ENCODE results near the gene SLC25A44.

SLC25A44 gene

GRCh38 chr1:156242738-156243137, 48.8 kb downstream of the SLC25A44 start:
- POLR2A ChIA-PET = interaction anchor here (0.6 to 1.2 kb wide), 2 partner anchors 9 to 36 kb away, joined by 4 read pairs; no protein-coding TSS in a partner anchor

GRCh38 chr1:156244126-156244525, 50.2 kb downstream of the SLC25A44 start:
- DNase-seq (ENCODE audit: extremely low spot score) = no peak
- ChIA-PET CTCF (interaction anchor here (4.8 kb wide), 1 partner anchor 19 kb away, joined by 34 read pairs; no protein-coding TSS in a partner anchor), POLR2A (no interaction called here)
- TF ChIP-seq, protein P1, sequence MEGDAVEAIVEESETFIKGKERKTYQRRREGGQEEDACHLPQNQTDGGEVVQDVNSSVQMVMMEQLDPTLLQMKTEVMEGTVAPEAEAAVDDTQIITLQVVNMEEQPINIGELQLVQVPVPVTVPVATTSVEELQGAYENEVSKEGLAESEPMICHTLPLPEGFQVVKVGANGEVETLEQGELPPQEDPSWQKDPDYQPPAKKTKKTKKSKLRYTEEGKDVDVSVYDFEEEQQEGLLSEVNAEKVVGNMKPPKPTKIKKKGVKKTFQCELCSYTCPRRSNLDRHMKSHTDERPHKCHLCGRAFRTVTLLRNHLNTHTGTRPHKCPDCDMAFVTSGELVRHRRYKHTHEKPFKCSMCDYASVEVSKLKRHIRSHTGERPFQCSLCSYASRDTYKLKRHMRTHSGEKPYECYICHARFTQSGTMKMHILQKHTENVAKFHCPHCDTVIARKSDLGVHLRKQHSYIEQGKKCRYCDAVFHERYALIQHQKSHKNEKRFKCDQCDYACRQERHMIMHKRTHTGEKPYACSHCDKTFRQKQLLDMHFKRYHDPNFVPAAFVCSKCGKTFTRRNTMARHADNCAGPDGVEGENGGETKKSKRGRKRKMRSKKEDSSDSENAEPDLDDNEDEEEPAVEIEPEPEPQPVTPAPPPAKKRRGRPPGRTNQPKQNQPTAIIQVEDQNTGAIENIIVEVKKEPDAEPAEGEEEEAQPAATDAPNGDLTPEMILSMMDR (IDR thresholded peaks at IDR 0.05; ENCODE audit: control extremely low read depth, extremely low read depth, low read depth, missing control alignments) = no peak

More at GRCh38 chr1:156242738-156243137, 48.8 kb downstream of the SLC25A44 start:
- TF ChIP-seq, protein P1 (IDR thresholded peaks at IDR 0.05; ENCODE audit: control extremely low read depth, extremely low read depth, low read depth, missing control alignments) = no peak
- DNase-seq (ENCODE audit: extremely low spot score) = no peak
- CTCF ChIA-PET = interaction anchor here (1.7 to 1.8 kb wide), 3 partner anchors 9 to 18 kb away, joined by 4 to 7 read pairs (median 5); no protein-coding TSS in a partner anchor

DNA sequence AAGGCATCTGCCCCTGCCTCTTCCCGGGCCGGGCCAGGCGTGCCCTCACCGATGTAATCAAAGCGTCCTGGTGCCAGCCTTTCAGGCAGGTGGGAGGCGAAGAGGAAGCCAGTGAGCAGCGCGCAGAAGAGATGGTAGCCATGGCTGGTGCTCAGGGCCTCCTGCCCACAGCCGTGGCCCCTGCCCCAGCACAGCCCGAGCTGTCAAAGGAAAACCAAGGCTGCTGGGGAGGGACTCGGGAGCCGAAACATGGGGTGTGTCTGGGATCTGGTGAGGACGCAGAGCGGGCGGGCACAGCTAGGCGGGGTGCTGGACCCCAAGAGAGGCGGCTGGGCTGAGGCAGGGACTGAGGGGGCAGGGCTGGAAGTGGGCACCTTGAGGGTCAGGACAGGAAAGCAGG, 50.8 kb downstream of the SLC25A44 start:
- DNase-seq (ENCODE audit: extremely low spot score) = no peak
- TF ChIP-seq, protein P1 (IDR thresholded peaks at IDR 0.05; ENCODE audit: control extremely low read depth, extremely low read depth, low read depth, missing control alignments) = no peak
- CTCF ChIA-PET = interaction anchor here (4.8 kb wide), 1 partner anchor 19 kb away, joined by 34 read pairs; no protein-coding TSS in a partner anchor
- POLR2A ChIA-PET = no interaction called here

GRCh38 chr1:156245451-156246232, 51.7 kb downstream of the SLC25A44 start:
- TF ChIP-seq, protein P1 (IDR thresholded peaks at IDR 0.05; ENCODE audit: control extremely low read depth, extremely low read depth, low read depth, missing control alignments) = no peak
- DNase-seq (ENCODE audit: extremely low spot score) = peak; percentile 67
- CTCF ChIA-PET = interaction anchor here (0.8 to 4.8 kb wide), 13 partner anchors 8 to 140 kb away, joined by 3 to 34 read pairs (median 4); no protein-coding TSS in a partner anchor
- POLR2A ChIA-PET = interaction anchor here (0.5 kb wide), 1 partner anchor 10 kb away, joined by 7 read pairs; no protein-coding TSS in a partner anchor

DNA sequence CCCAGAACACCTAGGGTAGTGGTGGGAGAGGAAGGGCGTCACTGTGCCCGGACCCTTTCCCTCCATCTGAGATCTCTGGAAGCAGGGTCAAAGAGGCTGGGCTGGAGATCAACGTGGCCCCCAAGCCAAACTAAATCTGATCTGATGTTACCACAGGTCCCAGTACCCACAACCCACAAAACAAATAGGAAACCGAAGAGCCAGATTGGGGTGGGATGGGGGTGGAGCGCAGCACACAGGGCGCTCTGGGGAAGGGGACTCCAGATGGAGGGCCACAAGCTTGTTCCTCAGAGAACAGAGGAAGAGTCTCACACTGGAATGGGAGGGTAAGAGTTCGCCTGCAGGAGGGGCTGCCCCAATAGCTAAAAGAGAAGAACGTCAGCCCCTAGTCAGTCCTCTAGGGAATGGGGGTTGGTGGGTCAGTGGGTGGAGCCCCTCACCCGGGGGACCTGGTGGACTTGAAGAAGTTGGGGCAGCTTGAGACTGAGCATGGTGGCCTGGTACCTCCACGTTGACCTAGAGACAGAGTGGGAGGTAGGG, 52.4 kb downstream of the SLC25A44 start:
- POLR2A ChIA-PET = interaction anchor here (0.5 kb wide), 1 partner anchor 11 kb away, joined by 7 read pairs; no protein-coding TSS in a partner anchor
- CTCF ChIA-PET = interaction anchor here (0.9 to 4.8 kb wide), 12 partner anchors 9 to 140 kb away, joined by 3 to 34 read pairs (median 4); no protein-coding TSS in a partner anchor
- no peak for DNase-seq (ENCODE audit: extremely low spot score)

More for the DNA sequence above, 52.4 kb downstream of the SLC25A44 start:
- TF ChIP-seq, protein P1 (IDR thresholded peaks at IDR 0.05; ENCODE audit: control extremely low read depth, extremely low read depth, low read depth, missing control alignments) = no peak

Data from GM10248 (cell line).